SK-N-SH (cell line): Measurements from ENCODE around the gene IL1RL2. TPM values are rescaled to one million over a fixed set of nuclear protein-coding genes. Genes with fewer than 3 reads are reported as not detected.

ENCODE experiments used
- CTCF ChIA-PET: fragments of 300-600, 350-600 bp; formaldehyde crosslinking; extraction: SDS; loops from one replicate; lab custom pipeline; 2021; lab: Yijun Ruan, JAX
- POLR2A ChIA-PET: fragments of 350-600 bp; sonication (Branson Sonifier 250); formaldehyde crosslinking; extraction: SDS; loops from one replicate; lab custom pipeline; 2020; ENCODE audit warnings: antibody characterized with exemption, inconsistent platforms; lab: Yijun Ruan, JAX
- DNase-seq: peaks from one replicate; pipeline ENCODE4 v3.0.0; 2012
- H2AFZ ChIP-seq: fragments of 200-600 bp; sonication (generic); 2 replicates; pipeline ENCODE4 v1.8.1; 2016; ENCODE audit warnings: antibody characterized with exemption, mild to moderate bottlenecking, low read depth
- H3F3A ChIP-seq: fragments of 200-600 bp; sonication (generic); replicated peaks from 2 replicates; pipeline ENCODE3; 2016; ENCODE audit warnings: antibody characterized with exemption, mild to moderate bottlenecking; ENCODE audit not compliant: insufficient read depth
- H3K27ac ChIP-seq, 2 experiments: fragments of 200-500 bp in 1 of 2; fragments of 200-600 bp in 1 of 2; sonication (Bioruptor generic) in 1 of 2; sonication (generic), shearing (Covaris generic) in 1 of 2; 2 replicates each; pipeline versions ENCODE4 v1.5.1 to v1.6.1; 2014 to 2016; ENCODE audit warnings: low read depth in 2 of 2, inconsistent platforms in 1 of 2, low read length in 1 of 2, mild to moderate bottlenecking in 1 of 2, mixed read lengths in 1 of 2
- H3K27me3 ChIP-seq: fragments of 200-600 bp; sonication (generic), shearing (Covaris generic); 2 replicates; pipeline ENCODE4 v1.6.1; 2016; ENCODE audit warnings: mixed run types; ENCODE audit not compliant: insufficient read depth
- H3K36me3 ChIP-seq, 2 experiments: fragments of 200-500 bp in 1 of 2; fragments of 200-600 bp in 1 of 2; sonication (Bioruptor generic) in 1 of 2; sonication (generic) in 1 of 2; replicated peaks in 1 of 2; 2 replicates each; pipeline versions ENCODE3 to v1.5.1; 2014 to 2016; ENCODE audit warnings: low read length in 1 of 2, mild to moderate bottlenecking in 1 of 2; ENCODE audit not compliant: insufficient read depth in 2 of 2, control insufficient read depth in 1 of 2
- H3K4me1 ChIP-seq, 2 experiments: fragments of 200-500 bp in 1 of 2; fragments of 200-600 bp in 1 of 2; sonication (Bioruptor generic) in 1 of 2; sonication (generic), shearing (Covaris generic) in 1 of 2; 2 replicates each; pipeline versions ENCODE4 v1.5.1 to v1.6.1; 2014 to 2016; ENCODE audit warnings: low read depth in 1 of 2, low read length in 1 of 2, mixed run types in 1 of 2; ENCODE audit not compliant: insufficient read depth in 2 of 2, control insufficient read depth in 1 of 2
- H3K4me2 ChIP-seq: fragments of 200-600 bp; sonication (generic), shearing (Covaris generic); 2 replicates; pipeline ENCODE4 v1.6.1; 2017; ENCODE audit warnings: mixed run types
- H3K4me3 ChIP-seq, 2 experiments: fragments of 200-500 bp in 1 of 2; fragments of 200-600 bp in 1 of 2; sonication (Bioruptor generic) in 1 of 2; sonication (generic), shearing (Covaris generic) in 1 of 2; 2 replicates each; pipeline versions ENCODE4 v1.5.1 to v1.8.1; 2014 to 2016; ENCODE audit warnings: low read depth in 2 of 2, inconsistent platforms in 1 of 2, low read length in 1 of 2, mild to moderate bottlenecking in 1 of 2, mixed read lengths in 1 of 2, moderate library complexity in 1 of 2
- H3K79me2 ChIP-seq: fragments of 200-600 bp; sonication (generic); 2 replicates; pipeline ENCODE4 v1.8.1; 2017; ENCODE audit warnings: mild to moderate bottlenecking; ENCODE audit not compliant: insufficient read depth
- H3K9ac ChIP-seq: fragments of 200-600 bp; sonication (generic); 2 replicates; pipeline ENCODE4 v1.6.1; 2017; ENCODE audit warnings: mixed run types
- H3K9me2 ChIP-seq: fragments of 200-600 bp; sonication (generic); 2 replicates; pipeline ENCODE4 v1.6.1; 2017; ENCODE audit warnings: mixed run types
- H3K9me3 ChIP-seq: fragments of 200-600 bp; sonication (generic); 2 replicates; pipeline ENCODE4 v1.6.1; 2017; ENCODE audit warnings: mixed run types, mild to moderate bottlenecking, moderate library complexity
- H4K20me1 ChIP-seq: fragments of 200-600 bp; sonication (generic); 2 replicates; pipeline ENCODE4 v1.6.1; 2017; ENCODE audit warnings: mild to moderate bottlenecking, mixed run types; ENCODE audit not compliant: insufficient read depth
- FOSL2 ChIP-seq: IDR thresholded peaks from 2 replicates; pipeline ENCODE4 v1.4.0; 2012; ENCODE audit warnings: low read depth, mild to moderate bottlenecking, moderate library complexity, borderline replicate concordance
- FOXJ3 ChIP-seq: sonication (generic); formaldehyde crosslinking; IDR thresholded peaks from 2 replicates; pipeline ENCODE4 v1.5.1; 2020; ENCODE audit warnings: mild to moderate bottlenecking, missing genetic modification reagents
- FOXM1 ChIP-seq: IDR thresholded peaks from 2 replicates; pipeline ENCODE4 v1.4.0; 2012; ENCODE audit warnings: low read depth, mild to moderate bottlenecking
- GABPA ChIP-seq: IDR thresholded peaks from 2 replicates; pipeline ENCODE4 v1.4.0; 2012; ENCODE audit warnings: low read depth, mild to moderate bottlenecking
- GATA2 ChIP-seq: sonication (generic); formaldehyde crosslinking; IDR thresholded peaks from 2 replicates; pipeline ENCODE4 v1.5.0; 2020; ENCODE audit warnings: mild to moderate bottlenecking, missing genetic modification reagents
- PBX3 ChIP-seq: IDR thresholded peaks from 2 replicates; pipeline ENCODE4; 2012
- RCOR1 ChIP-seq: fragments of 150-350 bp; IDR thresholded peaks from 2 replicates; pipeline ENCODE4 v1.6.1; 2017; ENCODE audit warnings: antibody characterized with exemption, low read length
- REST ChIP-seq: IDR thresholded peaks from 2 replicates; pipeline ENCODE4 v1.6.1; 2012; ENCODE audit warnings: mild to moderate bottlenecking, low read depth, low read length, moderate library complexity
- RFX5 ChIP-seq: IDR thresholded peaks from 2 replicates; pipeline ENCODE4 v1.6.1; 2012; ENCODE audit warnings: mild to moderate bottlenecking, improper control_type of control experiment, low read length
- SMC3 ChIP-seq: IDR thresholded peaks from 2 replicates; pipeline ENCODE4 v1.6.1; 2012; ENCODE audit warnings: low read depth, low read length, improper control_type of control experiment
- USF2 ChIP-seq: fragments of 150-350 bp; IDR thresholded peaks from 2 replicates; pipeline ENCODE4 v1.6.1; 2017; ENCODE audit warnings: antibody characterized with exemption, low read length, low read depth, borderline replicate concordance
- YY1 ChIP-seq: IDR thresholded peaks from 2 replicates; pipeline ENCODE4 v1.4.0; 2012; ENCODE audit warnings: low read depth, mild to moderate bottlenecking
- WGBS: methylation state at CpG from one replicate; pipeline ENCODE4 v1.1.6; 2017; ENCODE audit warnings: low lambda C conversion rate; 5-methylcytosine and 5-hydroxymethylcytosine counted together
- polyA plus RNA-seq, 3 experiments: library from polyadenylated mRNA; depleted of rRNA; stranded (reverse); fragments of >200 nt; gene quantifications; 2 replicates each; pipeline ENCODE4 v1.2.3, GENCODE V29; 2012
- TF ChIP-seq, protein P1 (sequence below): fragments of 200-600 bp; sonication (generic); IDR thresholded peaks from 2 replicates; pipeline ENCODE4 v1.6.1; 2017; ENCODE audit warnings: antibody characterized with exemption, mild to moderate bottlenecking, moderate library complexity

Gene IL1RL2
- polyA plus RNA-seq, 1 of the 3 experiments (the other 2 are of a cell fraction) = 0.05 TPM

DNA sequence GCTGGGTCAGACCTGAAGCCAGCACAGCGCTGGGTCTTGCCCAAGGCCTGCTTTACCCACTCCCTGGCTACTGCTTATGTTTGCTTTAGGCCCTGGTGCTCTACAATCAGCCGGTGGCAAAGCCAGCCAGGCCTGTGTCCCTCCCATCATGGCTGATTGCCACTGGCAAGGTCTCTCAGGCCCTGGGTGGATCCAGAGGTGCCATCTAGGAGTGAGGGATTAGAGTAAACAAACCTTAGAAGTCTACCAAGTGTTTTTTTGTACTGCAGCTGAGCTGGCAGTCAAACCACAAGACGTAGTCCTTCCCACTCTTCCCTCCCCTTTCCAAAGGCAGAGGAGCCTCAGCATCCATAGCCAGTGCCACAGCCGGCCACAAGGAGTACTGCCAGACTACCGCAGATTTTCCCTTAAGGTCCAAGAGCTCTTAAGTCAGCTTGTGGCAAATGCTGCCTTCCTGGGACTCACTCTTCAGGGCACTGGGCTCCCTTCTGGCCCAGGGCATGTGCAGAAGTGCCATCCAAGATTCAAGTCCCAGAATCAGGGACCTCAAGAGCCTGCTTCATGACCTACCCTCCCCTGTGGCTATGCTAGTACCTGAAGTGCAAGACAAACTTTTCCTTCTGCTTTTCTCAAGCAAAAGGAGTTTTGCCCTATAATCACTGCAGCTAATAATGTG, 20.0 kb downstream of the IL1RL2 start:
- no peak for TF ChIP-seq RCOR1
- no peak for TF ChIP-seq FOSL2
- no peak for TF ChIP-seq SMC3
- no peak for TF ChIP-seq PBX3
- no peak for TF ChIP-seq REST
- TF ChIP-seq USF2 = no peak
- no peak for TF ChIP-seq FOXJ3 (CRISPR knock-in tag)
- no peak for TF ChIP-seq GABPA
- TF ChIP-seq, protein P1, sequence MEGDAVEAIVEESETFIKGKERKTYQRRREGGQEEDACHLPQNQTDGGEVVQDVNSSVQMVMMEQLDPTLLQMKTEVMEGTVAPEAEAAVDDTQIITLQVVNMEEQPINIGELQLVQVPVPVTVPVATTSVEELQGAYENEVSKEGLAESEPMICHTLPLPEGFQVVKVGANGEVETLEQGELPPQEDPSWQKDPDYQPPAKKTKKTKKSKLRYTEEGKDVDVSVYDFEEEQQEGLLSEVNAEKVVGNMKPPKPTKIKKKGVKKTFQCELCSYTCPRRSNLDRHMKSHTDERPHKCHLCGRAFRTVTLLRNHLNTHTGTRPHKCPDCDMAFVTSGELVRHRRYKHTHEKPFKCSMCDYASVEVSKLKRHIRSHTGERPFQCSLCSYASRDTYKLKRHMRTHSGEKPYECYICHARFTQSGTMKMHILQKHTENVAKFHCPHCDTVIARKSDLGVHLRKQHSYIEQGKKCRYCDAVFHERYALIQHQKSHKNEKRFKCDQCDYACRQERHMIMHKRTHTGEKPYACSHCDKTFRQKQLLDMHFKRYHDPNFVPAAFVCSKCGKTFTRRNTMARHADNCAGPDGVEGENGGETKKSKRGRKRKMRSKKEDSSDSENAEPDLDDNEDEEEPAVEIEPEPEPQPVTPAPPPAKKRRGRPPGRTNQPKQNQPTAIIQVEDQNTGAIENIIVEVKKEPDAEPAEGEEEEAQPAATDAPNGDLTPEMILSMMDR = no peak
- no peak for TF ChIP-seq GATA2
- no peak for TF ChIP-seq FOXM1
- no peak for TF ChIP-seq YY1
- TF ChIP-seq RFX5 = no peak
- TF ChIP-seq, all 33 proteins: peak for 0
- Histone ChIP-seq H4K20me1 (no peaks in the 10 kb centered on the region), H3K9me3 (no peaks in the 10 kb centered on the region; the same call in 1 of the 2 replicates), H3K36me3 (no peaks in the 10 kb centered on the region), H3K27ac (no peak overlapping the region), H2AFZ (no peak overlapping the region), H3K4me2 (no peak overlapping the region), H3K79me2 (no peaks in the 10 kb centered on the region), H3K9ac (no peak overlapping the region), H3K9me2 (no peaks in the 10 kb centered on the region), H3K27me3 (no peaks in the 10 kb centered on the region), H3F3A (no peaks in the 10 kb centered on the region), H3K4me3 (no peak overlapping the region), H3K4me1 (no peaks in the 10 kb centered on the region)
- no peak for DNase-seq
- POLR2A ChIA-PET = no interaction called here
- WGBS = 22% methylated on average over 5 of the region's 5 CpGs
- CTCF ChIA-PET = interaction anchor here (0.9 kb wide), 1 partner anchor 34 kb away, joined by 3 read pairs; no protein-coding TSS in a partner anchor
